ENCODE data around the gene GGACT. TPM values are rescaled to one million over a fixed set of nuclear protein-coding genes. Genes with fewer than 3 reads are reported as not detected.

The GGACT gene
- polyA plus RNA-seq, 1 experiment, result 7.6 TPM

GRCh38 chr13:100610391-100611347, 22.1 kb upstream of the GGACT start:
- ChIA-PET POLR2A (no interaction called here), CTCF (interaction anchor here (0.6 to 1.2 kb wide), 3 partner anchors 12 to 377 kb away, joined by 3 to 7 read pairs (median 3); no protein-coding TSS in a partner anchor)
- H3K27me3 ChIP-seq (ENCODE audit: control insufficient read depth, insufficient read depth, low read length), result no peaks in the 10 kb centered on the region
- H3K27ac ChIP-seq (ENCODE audit: low read depth, low read length), result no peak overlapping the region
- no peaks in the 10 kb centered on the region for H3K9me3 ChIP-seq (ENCODE audit: control insufficient read depth, insufficient read depth, low read length)
- no peak for DNase-seq (ENCODE audit: low read depth, low spot score)
- no peak overlapping the region for H3K4me3 ChIP-seq (ENCODE audit: low read depth, low read length)
- TF ChIP-seq CTCF (IDR thresholded peaks at IDR 0.05; ENCODE audit: low read depth, low read length), result no peak

- POLR2A ChIA-PET, result no interaction called here
- H3K4me3 ChIP-seq (ENCODE audit: low read depth, low read length), result no peak overlapping the region
- H3K9me3 ChIP-seq (ENCODE audit: control insufficient read depth, insufficient read depth, low read length), result no peaks in the 10 kb centered on the region
- H3K27me3 ChIP-seq (ENCODE audit: control insufficient read depth, insufficient read depth, low read length), result no peaks in the 10 kb centered on the region
- CTCF ChIA-PET, result no interaction called here
- no peak for TF ChIP-seq CTCF (IDR thresholded peaks at IDR 0.05; ENCODE audit: low read depth, low read length)
- H3K27ac ChIP-seq (ENCODE audit: low read depth, low read length), result no peak overlapping the region
- DNase-seq (ENCODE audit: low read depth, low spot score), result no peak
Observed at GRCh38 chr13:100608906-100609305, 20.3 kb upstream of the GGACT start.

GRCh38 chr13:100608489-100608888, 19.9 kb upstream of the GGACT start:
- H3K27ac ChIP-seq (ENCODE audit: low read depth, low read length), result no peak overlapping the region
- ChIA-PET POLR2A (no interaction called here), CTCF (no interaction called here)
- no peaks in the 10 kb centered on the region for H3K9me3 ChIP-seq (ENCODE audit: control insufficient read depth, insufficient read depth, low read length)
- TF ChIP-seq CTCF (IDR thresholded peaks at IDR 0.05; ENCODE audit: low read depth, low read length), result no peak
- no peak overlapping the region for H3K4me3 ChIP-seq (ENCODE audit: low read depth, low read length)
- no peaks in the 10 kb centered on the region for H3K27me3 ChIP-seq (ENCODE audit: control insufficient read depth, insufficient read depth, low read length)
- no peak for DNase-seq (ENCODE audit: low read depth, low spot score)

GRCh38 chr13:100604918-100605710, 16.5 kb upstream of the GGACT start:
- Histone ChIP-seq H3K4me3 (ENCODE audit: low read depth, low read length) (no peak overlapping the region), H3K27me3 (ENCODE audit: control insufficient read depth, insufficient read depth, low read length) (no peaks in the 10 kb centered on the region), H3K9me3 (ENCODE audit: control insufficient read depth, insufficient read depth, low read length) (no peaks in the 10 kb centered on the region), H3K27ac (ENCODE audit: low read depth, low read length) (no peak overlapping the region)
- no peak for TF ChIP-seq CTCF (IDR thresholded peaks at IDR 0.05; ENCODE audit: low read depth, low read length)
- no peak for DNase-seq (ENCODE audit: low read depth, low spot score)
- ChIA-PET POLR2A (no interaction called here), CTCF (interaction anchor here (1.2 to 1.4 kb wide), 2 partner anchors 70 to 523 kb away, joined by 3 to 4 read pairs; partner anchors contain the start of gene TMTC4)

All from AG04450 (cell line).